T-helper 2 cell treated with Interferon-gamma antibody and Interleukin-4, amounts not matched to agents 5 μg/mL and 100 μg/mL, for 36 hours (primary cell): ENCODE results near the gene MTHFR.

Source experiments
- DNase-seq: peaks from one replicate; pipeline ENCODE4 v3.0.0; 2021; ENCODE audit warnings: low spot score
- H3K27ac Mint-ChIP-seq: one replicate; pipeline ENCODE4 v1.8.0; 2021; ENCODE audit warnings: mild to moderate bottlenecking, mixed read lengths
- H3K27me3 Mint-ChIP-seq: one replicate; pipeline ENCODE4 v1.8.0; 2021; ENCODE audit warnings: low read depth, mixed read lengths
- H3K36me3 Mint-ChIP-seq: one replicate; pipeline ENCODE4 v1.8.0; 2021; ENCODE audit warnings: low read depth, mixed read lengths
- H3K4me1 Mint-ChIP-seq: one replicate; pipeline ENCODE4 v1.8.0; 2021; ENCODE audit warnings: low read depth, mixed read lengths
- H3K4me3 Mint-ChIP-seq: one replicate; pipeline ENCODE4 v1.8.0; 2022; ENCODE audit warnings: mild to moderate bottlenecking, moderate library complexity, mixed read lengths
- H3K9me3 Mint-ChIP-seq: one replicate; pipeline ENCODE4 v1.8.0; 2021; ENCODE audit warnings: mixed read lengths

Gene MTHFR

GRCh38 chr1:11796036-11796828, 9.5 kb downstream of the MTHFR start:
- Mint-ChIP-seq H3K27me3 (no peaks in the 10 kb centered on the region), H3K27ac (no peak overlapping the region), H3K4me3 (no peak overlapping the region), H3K9me3 (no peaks in the 10 kb centered on the region), H3K36me3 (peaks cover 34% of the 10 kb centered on the region), H3K4me1 (peaks cover 1% of the 10 kb centered on the region)
- DNase-seq, result no peak

DNA sequence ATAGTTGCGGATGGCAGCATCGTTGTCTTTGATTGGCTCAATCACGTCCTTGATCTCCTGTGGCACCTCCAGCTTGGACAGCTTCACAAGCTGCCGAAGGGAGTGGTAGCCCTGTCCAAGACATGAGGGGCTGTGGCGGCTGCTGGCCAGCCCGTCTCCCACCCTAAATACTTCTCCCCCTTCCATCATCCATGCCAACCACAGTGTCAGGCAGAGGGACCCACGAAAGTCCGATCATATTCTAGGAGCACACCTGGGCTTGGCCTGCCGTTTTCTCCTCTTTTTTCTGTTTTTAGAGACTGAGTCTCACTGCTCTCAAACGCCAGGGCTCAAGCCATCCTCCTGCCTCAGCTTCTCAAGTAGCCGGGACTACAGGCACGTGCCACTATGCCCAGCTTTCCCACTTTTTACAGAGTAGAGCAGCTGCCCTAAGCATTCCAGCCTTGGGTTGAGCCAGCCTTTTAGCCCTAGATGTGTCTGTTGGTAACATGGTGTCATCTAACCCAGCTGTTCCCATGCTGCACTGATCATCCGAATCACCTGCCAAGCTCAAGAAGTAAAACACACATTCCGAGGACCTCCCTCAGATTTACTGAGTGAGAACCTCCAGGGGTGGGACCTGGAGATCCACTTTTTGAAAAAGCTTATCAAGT, 10.4 kb downstream of the MTHFR start:
- Mint-ChIP-seq H3K4me3 (no peak overlapping the region), H3K9me3 (no peaks in the 10 kb centered on the region), H3K27me3 (no peaks in the 10 kb centered on the region), H3K27ac (no peak overlapping the region), H3K4me1 (no peaks in the 10 kb centered on the region), H3K36me3 (peaks cover 32% of the 10 kb centered on the region)
- DNase-seq, result no peak

GRCh38 chr1:11794446-11795237, 11.1 kb downstream of the MTHFR start:
- H3K36me3 Mint-ChIP-seq, result peaks cover 35% of the 10 kb centered on the region
- H3K4me3 Mint-ChIP-seq, result no peak overlapping the region
- H3K27ac Mint-ChIP-seq, result no peak overlapping the region

DNA sequence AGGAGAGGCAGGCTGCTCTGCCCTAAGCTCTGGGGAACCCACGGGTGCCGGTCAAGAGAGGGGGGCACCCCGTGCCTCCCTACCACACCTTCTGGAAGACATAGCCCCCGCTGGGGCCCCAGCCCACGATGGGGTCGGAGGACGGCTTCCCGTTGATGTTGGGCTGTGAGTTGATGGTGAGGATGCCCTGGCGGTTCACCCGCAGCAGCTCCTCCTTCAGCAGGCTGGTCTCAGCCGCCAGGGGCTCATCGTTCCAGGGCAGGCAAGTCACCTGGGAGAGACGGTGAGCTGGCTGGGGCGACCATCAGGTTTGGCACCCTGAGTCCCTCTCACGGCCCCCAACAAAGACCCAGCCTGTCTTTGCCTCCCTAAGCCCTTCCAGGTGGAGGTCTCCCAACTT, 11.9 kb downstream of the MTHFR start:
- Mint-ChIP-seq H3K9me3 (no peaks in the 10 kb centered on the region), H3K4me3 (no peak overlapping the region), H3K27me3 (no peaks in the 10 kb centered on the region), H3K27ac (no peak overlapping the region), H3K4me1 (no peaks in the 10 kb centered on the region), H3K36me3 (peaks cover 33% of the 10 kb centered on the region)
- no peak for DNase-seq

More at GRCh38 chr1:11794446-11795237, 11.1 kb downstream of the MTHFR start:
- Mint-ChIP-seq H3K9me3 (no peaks in the 10 kb centered on the region), H3K27me3 (no peaks in the 10 kb centered on the region), H3K4me1 (no peaks in the 10 kb centered on the region)
- DNase-seq, result no peak

GRCh38 chr1:11792106-11792505, 13.7 kb downstream of the MTHFR start:
- DNase-seq, result no peak
- peaks cover 33% of the 10 kb centered on the region for H3K36me3 Mint-ChIP-seq
- H3K4me3 Mint-ChIP-seq, result no peak overlapping the region
- no peaks in the 10 kb centered on the region for H3K4me1 Mint-ChIP-seq
- no peaks in the 10 kb centered on the region for H3K9me3 Mint-ChIP-seq
- no peaks in the 10 kb centered on the region for H3K27me3 Mint-ChIP-seq
- no peak overlapping the region for H3K27ac Mint-ChIP-seq

- H3K9me3 Mint-ChIP-seq, result no peaks in the 10 kb centered on the region
- no peaks in the 10 kb centered on the region for H3K4me1 Mint-ChIP-seq
- peaks cover 31% of the 10 kb centered on the region for H3K36me3 Mint-ChIP-seq
- peak overlapping the region; percentile 56 for H3K27ac Mint-ChIP-seq
- DNase-seq, result no peak
- H3K27me3 Mint-ChIP-seq, result no peaks in the 10 kb centered on the region
- H3K4me3 Mint-ChIP-seq, result no peak overlapping the region
These were observed 14.7 kb downstream of the MTHFR start for GRCh38 chr1:11790880-11791715.

DNA sequence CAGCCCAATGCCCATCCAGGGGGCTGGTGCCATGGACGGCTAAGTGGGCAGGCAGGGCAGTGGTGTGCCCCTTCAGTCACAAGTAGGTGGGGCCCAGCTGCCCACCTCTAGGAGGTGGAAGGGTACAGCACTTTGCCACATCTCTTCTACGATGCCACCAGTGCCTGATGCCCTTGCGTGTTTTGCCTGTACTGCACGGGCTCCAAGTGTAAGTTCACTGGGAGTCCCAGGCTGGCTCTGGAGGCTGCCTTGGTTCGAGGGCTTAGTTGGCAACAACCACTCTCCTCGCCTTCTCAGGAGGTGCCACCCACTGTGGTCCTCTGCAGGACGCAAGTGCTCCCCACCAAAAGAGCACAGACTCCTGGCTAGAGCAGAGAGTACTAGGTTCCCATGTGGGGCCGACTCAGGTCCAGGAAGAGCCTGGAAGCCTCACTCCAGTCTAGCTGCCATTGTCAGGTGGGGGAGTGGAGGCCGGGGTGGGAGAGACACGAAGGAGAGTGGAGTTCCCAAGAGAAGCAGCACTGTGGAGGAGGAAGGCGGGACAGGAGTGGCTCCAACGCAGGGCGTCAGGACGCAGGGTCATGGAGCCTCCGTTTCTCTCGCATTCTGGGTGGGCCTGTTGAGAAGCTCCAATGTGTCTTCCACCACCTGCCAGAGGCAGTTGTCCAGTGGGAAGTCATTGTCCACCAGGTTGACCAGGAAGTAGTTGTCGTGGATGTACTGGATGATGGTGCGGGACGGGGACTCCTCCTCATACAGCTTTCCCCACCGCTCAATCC, 15.5 kb downstream of the MTHFR start:
- no peaks in the 10 kb centered on the region for H3K4me1 Mint-ChIP-seq
- DNase-seq, result no peak
- no peak overlapping the region for H3K27ac Mint-ChIP-seq
- no peaks in the 10 kb centered on the region for H3K9me3 Mint-ChIP-seq
- H3K36me3 Mint-ChIP-seq, result peaks cover 23% of the 10 kb centered on the region
- no peaks in the 10 kb centered on the region for H3K27me3 Mint-ChIP-seq
- H3K4me3 Mint-ChIP-seq, result no peak overlapping the region

- Mint-ChIP-seq H3K27ac (no peak overlapping the region), H3K4me3 (no peak overlapping the region), H3K27me3 (no peaks in the 10 kb centered on the region), H3K36me3 (peaks cover 18% of the 10 kb centered on the region), H3K9me3 (no peaks in the 10 kb centered on the region), H3K4me1 (no peaks in the 10 kb centered on the region)
- DNase-seq, result no peak
These were observed 16.4 kb downstream of the MTHFR start for GRCh38 chr1:11789126-11790067.

DNA sequence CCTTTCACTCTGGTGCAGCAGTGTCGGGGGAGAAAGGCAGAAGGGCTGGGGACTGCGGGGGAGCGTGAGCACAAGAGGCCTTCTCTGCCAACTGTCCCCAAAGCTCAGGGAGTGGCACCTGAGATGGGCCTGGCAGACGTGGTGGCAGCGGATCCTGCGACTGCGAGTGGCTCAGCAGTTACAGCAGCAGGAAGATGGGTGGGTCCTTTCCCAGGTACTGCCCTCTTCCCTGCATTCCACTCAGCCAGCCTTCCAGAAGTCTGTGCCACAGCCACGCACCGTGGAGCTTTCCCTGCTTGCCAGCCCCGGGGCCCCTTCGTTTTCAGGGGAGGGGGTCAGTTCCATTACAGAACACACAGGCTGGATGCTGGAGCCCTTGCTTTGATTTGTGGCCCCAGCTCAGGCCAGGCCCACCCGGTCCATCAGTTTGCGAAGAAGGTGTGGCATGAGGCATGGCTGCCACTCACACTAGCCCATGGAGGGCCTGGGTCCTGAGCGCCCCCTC, 17.2 kb downstream of the MTHFR start:
- Mint-ChIP-seq H3K4me3 (no peak overlapping the region), H3K4me1 (no peaks in the 10 kb centered on the region), H3K27me3 (no peaks in the 10 kb centered on the region), H3K36me3 (peaks cover 17% of the 10 kb centered on the region), H3K27ac (no peak overlapping the region), H3K9me3 (no peaks in the 10 kb centered on the region)
- no peak for DNase-seq

GRCh38 chr1:11787804-11788436, 17.8 kb downstream of the MTHFR start:
- Mint-ChIP-seq H3K4me1 (no peaks in the 10 kb centered on the region), H3K4me3 (no peak overlapping the region), H3K36me3 (peaks cover 17% of the 10 kb centered on the region), H3K9me3 (no peaks in the 10 kb centered on the region), H3K27ac (no peak overlapping the region), H3K27me3 (no peaks in the 10 kb centered on the region)
- no peak for DNase-seq

GRCh38 chr1:11787251-11787803, 18.4 kb downstream of the MTHFR start:
- H3K36me3 Mint-ChIP-seq, result peaks cover 11% of the 10 kb centered on the region
- H3K4me3 Mint-ChIP-seq, result no peak overlapping the region
- H3K4me1 Mint-ChIP-seq, result no peaks in the 10 kb centered on the region
- no peaks in the 10 kb centered on the region for H3K9me3 Mint-ChIP-seq
- no peak for DNase-seq
- no peak overlapping the region for H3K27ac Mint-ChIP-seq
- H3K27me3 Mint-ChIP-seq, result no peaks in the 10 kb centered on the region
